T-helper 1 cell treated with Interleukin-12 subunit alpha and Interleukin-12 subunit beta and Interleukin-4 antibody, amounts not matched to agents 30 μg/mL and 1 μg/mL, for 36 hours (primary cell): Measurements from ENCODE around the gene ZNF407.
"Not testable (repeated sequence)": the region's sequence is repeated elsewhere in the genome, so short reads cannot be mapped to it uniquely, and the experiment has no call there.

Source experiments
- H3K27ac Mint-ChIP-seq: one replicate; pipeline ENCODE4 v1.8.0; 2021; ENCODE audit warnings: mild to moderate bottlenecking, mixed read lengths
- H3K27me3 Mint-ChIP-seq: one replicate; pipeline ENCODE4 v1.8.0; 2021; ENCODE audit warnings: low read depth, mixed read lengths
- H3K36me3 Mint-ChIP-seq: one replicate; pipeline ENCODE4 v1.8.0; 2021; ENCODE audit warnings: low read depth, mixed read lengths
- H3K4me1 Mint-ChIP-seq: one replicate; pipeline ENCODE4 v1.8.0; 2021; ENCODE audit warnings: low read depth, mixed read lengths
- H3K4me3 Mint-ChIP-seq: one replicate; pipeline ENCODE4 v1.8.0; 2021; ENCODE audit warnings: mild to moderate bottlenecking, moderate library complexity, mixed read lengths
- H3K9me3 Mint-ChIP-seq: one replicate; pipeline ENCODE4 v1.8.0; 2021; ENCODE audit warnings: mixed read lengths

The ZNF407 gene

DNA sequence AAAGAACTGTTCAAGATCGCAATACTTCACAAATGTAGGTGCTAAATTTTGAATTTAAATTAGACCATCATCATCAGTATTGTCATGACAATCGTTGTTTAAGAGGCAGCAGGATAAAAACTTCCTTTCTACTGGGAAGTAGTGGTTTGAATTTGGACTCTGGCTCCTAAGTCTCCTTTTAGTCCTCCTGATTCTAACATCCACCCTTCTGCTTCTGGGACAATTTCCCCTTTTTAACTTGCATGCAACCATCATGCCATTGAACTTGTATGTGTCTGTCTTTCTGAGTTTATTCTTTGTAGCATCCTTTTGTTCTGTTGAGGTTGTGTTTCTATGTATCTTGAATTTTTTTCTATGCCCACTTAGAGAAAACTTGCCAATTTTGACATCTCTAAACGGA lies 361.5 kb downstream of the ZNF407 start:
- Mint-ChIP-seq H3K4me1 (no peaks in the 10 kb centered on the region), H3K27ac (no peak overlapping the region), H3K27me3 (no peaks in the 10 kb centered on the region), H3K9me3 (no peaks in the 10 kb centered on the region), H3K4me3 (no peak overlapping the region), H3K36me3 (peaks cover 5% of the 10 kb centered on the region)

DNA sequence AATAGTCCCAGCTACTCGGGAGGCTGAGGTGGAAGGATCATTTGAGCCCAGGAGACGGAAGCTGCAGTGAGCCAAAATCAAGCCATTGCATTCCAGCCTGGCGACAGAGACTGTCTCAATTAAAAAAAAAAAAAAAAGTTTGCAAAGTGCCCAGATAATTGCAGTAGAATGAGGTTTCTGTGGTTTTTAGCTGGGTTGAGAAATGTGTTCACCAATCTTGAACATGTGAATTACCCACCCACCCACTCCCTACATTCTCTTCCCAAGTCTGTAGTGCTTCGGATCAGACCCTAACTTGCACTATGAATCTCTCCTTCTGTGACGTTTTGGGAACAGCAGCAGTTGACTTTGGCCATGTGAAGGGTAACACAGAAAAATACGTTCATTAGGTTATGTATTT lies 363.9 kb downstream of the ZNF407 start:
- Mint-ChIP-seq H3K36me3 (peaks cover 5% of the 10 kb centered on the region), H3K4me3 (no peak overlapping the region), H3K9me3 (no peaks in the 10 kb centered on the region), H3K4me1 (no peaks in the 10 kb centered on the region), H3K27ac (no peak overlapping the region), H3K27me3 (no peaks in the 10 kb centered on the region)

DNA sequence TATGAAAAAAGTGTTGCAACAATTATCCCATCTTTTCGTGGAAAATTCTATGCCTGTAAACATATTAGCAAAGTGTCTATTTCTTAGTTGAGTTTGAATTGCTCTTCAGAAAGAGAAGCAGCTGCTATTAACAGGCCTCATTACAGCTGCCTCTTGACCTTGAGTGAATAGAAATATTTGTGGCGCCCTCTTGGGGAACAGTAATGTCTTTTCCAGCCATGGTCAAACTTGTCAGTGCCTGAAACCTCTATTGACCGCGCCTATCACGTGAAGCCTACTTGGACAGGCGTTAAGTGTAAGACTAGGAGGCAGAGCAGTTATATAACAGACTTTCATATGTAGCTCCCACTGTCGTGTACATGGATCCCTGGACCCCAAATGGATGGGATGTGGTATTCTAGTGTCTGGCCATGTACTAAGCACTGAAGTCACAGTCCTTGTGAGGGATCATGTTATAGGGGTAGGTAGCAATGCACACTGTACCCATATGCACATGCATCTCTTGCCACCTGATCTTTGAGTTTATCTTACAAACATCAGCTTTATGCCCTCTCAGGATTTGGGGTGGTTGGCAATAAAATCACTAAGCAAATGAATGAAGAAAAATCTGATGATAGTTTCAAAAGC lies 366.3 kb downstream of the ZNF407 start:
- Mint-ChIP-seq H3K27me3 (no peaks in the 10 kb centered on the region), H3K4me3 (no peak overlapping the region), H3K9me3 (no peaks in the 10 kb centered on the region), H3K4me1 (peaks cover 4% of the 10 kb centered on the region), H3K36me3 (peaks cover 2% of the 10 kb centered on the region), H3K27ac (no peak overlapping the region)

DNA sequence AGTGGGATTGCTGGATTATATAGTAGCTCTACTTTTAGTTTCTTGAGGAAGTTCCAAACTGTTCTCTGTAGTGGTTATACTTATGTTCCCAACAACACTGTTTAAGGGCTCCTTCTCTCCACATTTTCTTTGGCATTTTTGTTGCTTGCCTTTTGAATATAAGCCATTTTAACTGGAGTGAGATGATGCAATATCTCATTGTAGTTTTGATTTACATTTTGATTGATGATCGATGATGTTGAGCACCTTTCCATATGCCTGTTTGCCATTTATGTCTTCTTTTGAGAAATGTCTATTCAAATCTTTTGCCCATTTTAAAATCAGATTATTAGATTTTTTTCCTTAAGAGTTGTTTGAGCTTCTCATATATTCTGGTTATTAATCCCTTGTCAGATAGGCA lies 368.0 kb downstream of the ZNF407 start:
- Mint-ChIP-seq H3K9me3 (no peaks in the 10 kb centered on the region), H3K36me3 (peaks cover 3% of the 10 kb centered on the region), H3K27ac (no peak overlapping the region), H3K4me1 (peaks cover 4% of the 10 kb centered on the region), H3K27me3 (no peaks in the 10 kb centered on the region), H3K4me3 (no peak overlapping the region)

DNA sequence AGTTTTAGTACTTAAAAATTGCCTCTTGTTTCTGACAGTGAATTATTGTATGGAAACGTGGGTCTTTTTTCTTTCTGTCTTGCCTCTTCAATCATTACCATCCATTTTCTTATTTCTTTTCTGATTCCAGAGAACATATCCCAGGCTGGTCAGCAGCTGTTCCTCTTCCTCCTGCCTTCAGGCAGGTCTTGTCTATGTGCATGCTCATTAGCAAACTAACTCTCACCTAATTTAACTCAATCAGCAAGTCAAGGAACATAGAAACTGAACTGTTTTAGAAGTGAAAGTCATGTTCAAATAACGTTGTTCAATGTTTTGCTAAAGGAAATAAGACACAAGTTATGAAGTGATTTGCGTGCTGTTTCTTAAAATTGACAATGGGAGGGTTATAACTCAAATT lies 369.8 kb downstream of the ZNF407 start:
- H3K27ac Mint-ChIP-seq, result no peak overlapping the region
- H3K4me3 Mint-ChIP-seq, result no peak overlapping the region
- H3K4me1 Mint-ChIP-seq, result peaks cover 8% of the 10 kb centered on the region
- no peaks in the 10 kb centered on the region for H3K27me3 Mint-ChIP-seq
- peaks cover 7% of the 10 kb centered on the region for H3K36me3 Mint-ChIP-seq
- no peaks in the 10 kb centered on the region for H3K9me3 Mint-ChIP-seq

DNA sequence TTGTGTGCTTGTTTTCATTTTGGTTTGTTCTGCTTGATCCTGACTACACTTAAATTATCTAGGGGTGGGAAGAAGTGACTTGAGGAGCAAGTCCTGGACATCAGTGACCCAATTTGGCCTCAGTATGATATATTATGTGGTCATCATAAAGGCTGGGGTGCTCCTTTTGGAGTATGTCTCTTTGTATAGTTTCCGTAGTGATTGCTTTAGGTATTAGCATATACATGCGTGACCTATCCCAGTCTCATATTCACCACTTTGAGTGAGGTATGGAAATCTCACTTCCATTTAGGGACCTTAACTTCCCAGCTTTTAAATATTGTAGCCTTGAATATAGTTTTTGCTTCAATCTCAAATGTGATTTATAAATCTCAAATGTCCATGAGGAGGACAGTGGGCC lies 370.3 kb downstream of the ZNF407 start:
- Mint-ChIP-seq H3K36me3 (peaks cover 7% of the 10 kb centered on the region), H3K4me1 (peaks cover 10% of the 10 kb centered on the region), H3K4me3 (no peak overlapping the region), H3K27ac (no peak overlapping the region), H3K9me3 (no peaks in the 10 kb centered on the region), H3K27me3 (no peaks in the 10 kb centered on the region)

DNA sequence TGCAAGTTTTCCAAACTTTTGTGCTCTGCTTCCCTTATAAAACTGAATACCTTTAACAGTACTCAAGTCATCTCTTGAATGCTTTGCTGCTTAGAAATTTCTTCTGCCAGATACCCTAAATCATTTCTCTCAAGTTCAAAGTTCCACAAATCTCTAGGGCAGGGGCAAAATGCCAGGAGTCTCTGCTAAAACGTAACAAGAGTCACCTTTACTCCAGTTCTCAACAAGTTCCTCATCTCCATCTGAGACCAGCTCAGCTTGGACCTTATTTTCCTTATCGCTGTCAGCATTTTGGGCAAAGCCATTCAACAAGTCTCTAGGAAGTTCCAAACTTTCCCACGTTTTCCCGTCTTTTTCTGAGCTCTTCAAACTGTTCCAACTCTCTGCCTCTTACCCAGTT lies 373.7 kb downstream of the ZNF407 start:
- H3K36me3 Mint-ChIP-seq, H3K27ac Mint-ChIP-seq, H3K9me3 Mint-ChIP-seq, H3K4me3 Mint-ChIP-seq, H3K27me3 Mint-ChIP-seq: not testable (repeated sequence)
- H3K4me1 Mint-ChIP-seq, result peaks cover 10% of the 10 kb centered on the region

DNA sequence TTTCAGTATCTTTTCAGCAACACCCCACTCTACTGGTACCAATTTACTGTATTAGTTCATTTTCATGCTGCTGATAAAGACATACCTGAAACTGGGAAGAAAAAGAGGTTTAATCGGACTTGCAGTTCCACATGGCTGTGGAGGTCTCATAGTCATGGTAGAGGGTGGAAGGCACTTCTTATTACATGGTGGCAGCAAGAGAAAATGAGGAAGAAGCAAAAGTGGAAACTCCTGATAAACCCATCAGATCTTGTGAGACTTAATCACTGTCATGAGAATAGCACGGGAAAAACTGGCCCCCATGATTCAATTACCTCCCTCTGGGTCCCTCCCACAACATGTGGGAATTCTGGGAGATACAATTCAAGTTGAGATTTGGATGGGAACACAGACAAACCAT lies 374.1 kb downstream of the ZNF407 start:
- H3K9me3 Mint-ChIP-seq, H3K36me3 Mint-ChIP-seq, H3K4me3 Mint-ChIP-seq, H3K27me3 Mint-ChIP-seq, H3K27ac Mint-ChIP-seq: not testable (repeated sequence)
- H3K4me1 Mint-ChIP-seq, result peaks cover 10% of the 10 kb centered on the region

DNA sequence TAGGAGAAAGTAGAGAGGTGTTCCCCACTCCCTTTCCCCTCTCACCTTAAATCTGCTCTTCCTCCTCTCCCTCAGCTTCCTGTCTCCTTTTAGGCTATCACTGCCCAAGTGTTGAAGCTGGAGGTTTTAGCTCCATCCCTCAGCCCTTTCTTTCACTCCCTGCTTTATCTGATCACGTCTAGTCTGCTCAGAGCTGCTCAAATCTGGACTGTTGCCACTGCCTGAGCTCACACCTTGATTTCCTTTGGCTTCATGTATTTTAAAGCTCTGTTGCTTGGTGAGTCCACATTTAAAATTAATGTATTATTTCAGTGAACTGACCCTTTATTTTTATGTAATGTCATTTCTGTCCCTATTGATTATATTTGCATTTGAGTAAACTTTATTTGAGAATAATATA lies 374.7 kb downstream of the ZNF407 start:
- no peaks in the 10 kb centered on the region for H3K27me3 Mint-ChIP-seq
- H3K27ac Mint-ChIP-seq, result no peak overlapping the region
- peaks cover 10% of the 10 kb centered on the region for H3K4me1 Mint-ChIP-seq
- no peaks in the 10 kb centered on the region for H3K9me3 Mint-ChIP-seq
- H3K36me3 Mint-ChIP-seq, result peaks cover 7% of the 10 kb centered on the region
- H3K4me3 Mint-ChIP-seq, result no peak overlapping the region

DNA sequence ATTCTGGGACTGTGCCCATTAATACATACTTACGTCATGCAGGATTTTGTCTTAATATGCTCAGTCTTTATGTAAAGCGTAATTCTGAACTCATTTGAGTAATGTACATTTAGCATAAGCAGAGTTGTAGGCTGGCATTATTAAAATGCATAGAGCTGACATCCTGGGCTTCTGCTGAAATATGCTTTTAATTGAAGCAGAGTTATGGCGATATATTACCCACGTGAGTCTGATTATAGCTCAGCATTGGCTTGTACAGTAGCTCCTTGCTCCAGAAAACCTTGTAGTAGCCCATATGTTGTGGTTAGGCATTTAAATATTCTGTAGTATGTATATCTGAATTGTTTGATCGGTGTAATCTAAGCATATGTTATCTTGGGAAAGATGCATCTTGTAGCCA lies 377.3 kb downstream of the ZNF407 start:
- Mint-ChIP-seq H3K27me3 (no peaks in the 10 kb centered on the region), H3K9me3 (no peaks in the 10 kb centered on the region), H3K4me3 (no peak overlapping the region), H3K36me3 (peaks cover 9% of the 10 kb centered on the region), H3K27ac (no peak overlapping the region), H3K4me1 (peaks cover 6% of the 10 kb centered on the region)

DNA sequence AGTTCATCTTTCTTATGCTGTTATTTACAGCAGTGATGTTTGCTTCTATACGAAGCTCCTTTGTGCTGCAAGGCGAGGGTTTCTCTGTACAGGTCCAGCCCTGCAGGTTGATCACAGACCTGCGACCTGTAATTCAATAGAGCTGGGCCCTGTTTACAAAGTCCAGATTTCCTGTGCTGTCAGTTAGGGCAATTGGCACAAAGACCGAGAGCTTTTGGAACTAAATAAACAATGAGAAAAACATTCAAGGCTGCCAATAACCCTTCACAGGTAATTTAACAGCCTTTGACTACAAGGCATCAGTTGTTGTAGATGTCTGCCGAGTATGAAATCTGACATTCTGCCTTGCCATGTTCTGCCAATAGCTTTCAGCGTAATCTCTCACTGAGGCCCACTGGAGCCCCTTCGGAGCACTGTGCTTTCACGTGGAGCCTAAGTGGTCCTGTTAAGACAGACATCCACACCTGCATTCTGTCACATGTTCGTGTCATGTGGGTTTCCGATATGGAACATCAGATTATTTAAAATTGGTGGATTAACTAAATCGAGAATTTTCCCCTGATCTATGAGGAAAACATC lies 378.8 kb downstream of the ZNF407 start:
- Mint-ChIP-seq H3K27ac (no peak overlapping the region), H3K4me1 (peaks cover 7% of the 10 kb centered on the region), H3K4me3 (no peak overlapping the region), H3K9me3 (no peaks in the 10 kb centered on the region), H3K27me3 (no peaks in the 10 kb centered on the region), H3K36me3 (peaks cover 7% of the 10 kb centered on the region)

DNA sequence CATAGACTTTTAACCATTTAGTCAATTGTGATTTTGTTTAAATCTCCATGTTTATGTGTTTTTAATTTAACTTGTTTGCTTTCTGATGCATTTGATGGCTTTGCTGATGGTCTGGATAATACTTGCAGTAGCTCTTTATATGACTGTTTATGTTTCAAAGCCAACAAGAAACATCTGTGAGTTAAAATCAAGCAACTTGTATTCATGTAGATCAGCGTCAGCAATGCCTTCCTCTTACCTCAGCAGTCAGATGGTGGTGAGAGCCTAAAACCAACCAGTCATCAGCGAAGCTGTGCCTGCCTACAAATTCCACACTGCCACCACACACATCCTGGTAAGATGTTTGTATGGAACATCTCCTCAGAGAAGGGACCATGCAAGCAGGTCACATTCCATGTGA lies 379.4 kb downstream of the ZNF407 start:
- Mint-ChIP-seq H3K4me3 (no peak overlapping the region), H3K27me3 (no peaks in the 10 kb centered on the region), H3K4me1 (peaks cover 8% of the 10 kb centered on the region), H3K36me3 (peaks cover 3% of the 10 kb centered on the region), H3K9me3 (no peaks in the 10 kb centered on the region), H3K27ac (no peak overlapping the region)

DNA sequence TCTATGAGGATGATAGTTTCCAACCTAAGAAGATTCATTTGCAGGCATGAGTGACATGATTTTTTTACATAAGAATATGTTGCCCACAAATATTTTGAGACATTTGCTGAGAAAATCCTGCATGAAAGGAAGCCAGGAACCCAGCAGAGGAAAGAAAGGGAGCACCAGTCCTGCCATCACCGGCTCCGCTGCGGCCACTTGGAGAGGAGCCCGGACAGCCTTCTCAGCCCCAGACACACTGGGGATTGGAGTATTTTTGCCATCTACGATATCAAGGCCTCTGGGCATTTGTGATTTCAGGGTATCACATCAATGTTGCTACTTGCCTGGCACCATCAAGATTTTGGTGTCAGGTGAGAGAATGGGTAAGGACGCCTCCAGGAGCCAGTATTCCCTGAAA lies 383.0 kb downstream of the ZNF407 start:
- H3K36me3 Mint-ChIP-seq, result peaks cover 3% of the 10 kb centered on the region
- no peak overlapping the region for H3K4me3 Mint-ChIP-seq
- H3K9me3 Mint-ChIP-seq, result no peaks in the 10 kb centered on the region
- no peaks in the 10 kb centered on the region for H3K27me3 Mint-ChIP-seq
- H3K4me1 Mint-ChIP-seq, result peaks cover 2% of the 10 kb centered on the region
- H3K27ac Mint-ChIP-seq, result no peak overlapping the region

DNA sequence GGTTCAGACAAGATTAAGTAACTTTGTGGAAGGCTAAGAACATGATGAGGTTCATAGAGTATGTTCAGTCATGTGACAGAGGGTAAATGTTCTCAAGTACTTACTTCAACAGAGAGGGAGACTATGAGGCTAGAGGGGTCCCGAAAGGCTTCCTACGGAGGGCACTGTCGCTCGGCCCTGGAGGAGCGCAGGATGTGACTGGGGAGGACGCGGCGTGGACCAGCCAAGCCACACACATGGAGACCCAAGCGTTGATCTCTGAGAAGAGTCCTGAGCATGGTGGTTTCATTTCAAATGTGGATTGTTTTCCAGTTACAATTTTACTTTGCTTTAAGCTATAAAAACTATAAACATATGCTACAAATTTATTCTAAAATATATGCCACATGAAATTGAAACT lies 383.8 kb downstream of the ZNF407 start:
- Mint-ChIP-seq H3K4me3 (no peak overlapping the region), H3K4me1 (peaks cover 2% of the 10 kb centered on the region), H3K27ac (no peak overlapping the region), H3K9me3 (no peaks in the 10 kb centered on the region), H3K27me3 (no peaks in the 10 kb centered on the region), H3K36me3 (peaks cover 3% of the 10 kb centered on the region)

DNA sequence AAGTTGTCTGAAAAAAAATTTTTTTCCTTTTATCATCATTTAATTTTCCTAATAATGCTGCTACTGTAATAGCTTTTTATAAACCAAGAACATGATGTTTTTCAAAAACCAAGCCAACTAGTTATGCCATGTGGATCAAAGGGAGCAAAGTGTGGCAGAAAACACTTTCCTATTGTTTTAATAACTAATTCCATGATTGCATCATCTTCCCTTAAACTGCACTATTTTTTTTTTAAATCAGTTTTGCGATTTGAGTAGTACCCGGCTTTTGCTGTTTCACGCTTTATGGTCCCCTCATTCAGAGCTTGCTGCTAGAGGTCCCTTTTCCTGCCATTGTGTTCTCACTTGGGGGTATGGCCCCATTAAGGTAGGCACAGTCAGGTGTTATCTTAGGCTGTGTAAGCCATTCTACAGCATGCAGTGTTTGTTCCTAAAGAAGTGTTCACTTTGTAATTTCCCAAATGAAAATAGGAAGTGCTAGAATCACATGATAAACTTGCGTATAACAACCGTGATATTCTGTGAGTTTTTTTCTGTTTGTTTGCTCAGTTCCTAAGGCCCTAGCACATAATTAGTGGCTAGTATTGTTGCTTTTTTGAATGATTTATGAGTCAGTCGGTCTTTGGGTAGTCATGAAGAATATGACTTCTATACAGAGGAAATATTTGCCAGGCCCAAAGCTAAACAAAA lies 385.4 kb downstream of the ZNF407 start:
- H3K27me3 Mint-ChIP-seq, result no peaks in the 10 kb centered on the region
- H3K4me1 Mint-ChIP-seq, result peaks cover 5% of the 10 kb centered on the region
- no peak overlapping the region for H3K4me3 Mint-ChIP-seq
- H3K36me3 Mint-ChIP-seq, result peaks cover 7% of the 10 kb centered on the region
- H3K27ac Mint-ChIP-seq, result no peak overlapping the region
- no peaks in the 10 kb centered on the region for H3K9me3 Mint-ChIP-seq
